AML-193 (cell line): ENCODE measurements around the gene DDX1.

Experiments
- DNase-seq, 2 experiments: peaks; one replicate each; lab custom pipeline; 2025; lab: John Stamatoyannopoulos, UW

The DDX1 gene

GRCh38 chr2:15646661-15647060 lies 55.0 kb downstream of the DDX1 start:
- no peak for DNase-seq

- DNase-seq, result no peak
These were observed 56.2 kb downstream of the DDX1 start for GRCh38 chr2:15647622-15648590.

- DNase-seq, result no peak
These were observed 57.2 kb downstream of the DDX1 start for GRCh38 chr2:15648593-15649525.

GRCh38 chr2:15649561-15650255 lies 58.0 kb downstream of the DDX1 start:
- DNase-seq, result no peak

GRCh38 chr2:15650616-15651366 lies 59.1 kb downstream of the DDX1 start:
- DNase-seq, result no peak

- no peak for DNase-seq
These were observed 59.7 kb downstream of the DDX1 start for GRCh38 chr2:15651367-15651727.

- no peak for DNase-seq
These were observed 60.6 kb downstream of the DDX1 start for GRCh38 chr2:15652252-15652651.

- no peak for DNase-seq
These were observed 61.1 kb downstream of the DDX1 start for GRCh38 chr2:15652801-15653200.

GRCh38 chr2:15653806-15654726 lies 62.4 kb downstream of the DDX1 start:
- no peak for DNase-seq

GRCh38 chr2:15654727-15655073 lies 63.0 kb downstream of the DDX1 start:
- no peak for DNase-seq

GRCh38 chr2:15655123-15655887 lies 63.6 kb downstream of the DDX1 start:
- DNase-seq, result no peak

- no peak for DNase-seq
These were observed 64.4 kb downstream of the DDX1 start for GRCh38 chr2:15656090-15656489.

- DNase-seq, result no peak
These were observed 66.1 kb downstream of the DDX1 start for GRCh38 chr2:15657759-15658158.

- no peak for DNase-seq
These were observed 67.2 kb downstream of the DDX1 start for GRCh38 chr2:15658911-15659310.

GRCh38 chr2:15660491-15661294 lies 69.0 kb downstream of the DDX1 start:
- no peak for DNase-seq

- DNase-seq, result no peak
These were observed 69.6 kb downstream of the DDX1 start for GRCh38 chr2:15661295-15661569.

GRCh38 chr2:15662026-15662425 lies 70.4 kb downstream of the DDX1 start:
- no peak for DNase-seq

GRCh38 chr2:15662579-15662978 lies 70.9 kb downstream of the DDX1 start:
- no peak for DNase-seq

GRCh38 chr2:15663802-15664201 lies 72.1 kb downstream of the DDX1 start:
- no peak for DNase-seq
